ENCODE measurements around the gene C19orf12.
"Not testable (repeated sequence)": the region's sequence is repeated elsewhere in the genome, so short reads cannot be mapped to it uniquely, and the experiment has no call there.

The C19orf12 gene

GRCh38 chr19:29731331-29731850 lies 16.3 kb upstream of the C19orf12 start:
- no peak for DNase-seq (ENCODE audit: low read depth)

GRCh38 chr19:29727906-29728305 lies 12.8 kb upstream of the C19orf12 start:
- no peak for DNase-seq (ENCODE audit: low read depth)

- DNase-seq (ENCODE audit: low read depth), result no peak
Observed at GRCh38 chr19:29724746-29725145, 9.7 kb upstream of the C19orf12 start.

GRCh38 chr19:29724102-29724641 lies 9.1 kb upstream of the C19orf12 start:
- no peak for DNase-seq (ENCODE audit: low read depth)

GRCh38 chr19:29717051-29717450 lies 2.0 kb upstream of the C19orf12 start:
- no peak for DNase-seq (ENCODE audit: low read depth)

- DNase-seq (ENCODE audit: low read depth), result no peak
Observed at GRCh38 chr19:29715701-29716581, 880 bp upstream of the C19orf12 start.

GRCh38 chr19:29714371-29714952 lies 599 bp downstream of the C19orf12 start:
- no peak for DNase-seq (ENCODE audit: low read depth)

GRCh38 chr19:29712744-29713516 lies 2.1 kb downstream of the C19orf12 start:
- no peak for DNase-seq (ENCODE audit: low read depth)

- no peak for DNase-seq (ENCODE audit: low read depth)
Observed at GRCh38 chr19:29711584-29712132, 3.4 kb downstream of the C19orf12 start.

- DNase-seq (ENCODE audit: low read depth), result not testable (repeated sequence)
Observed at GRCh38 chr19:29709440-29709798, 5.6 kb downstream of the C19orf12 start.

GRCh38 chr19:29708554-29709439 lies 6.3 kb downstream of the C19orf12 start:
- no peak for DNase-seq (ENCODE audit: low read depth)

GRCh38 chr19:29706635-29707034 lies 8.4 kb downstream of the C19orf12 start:
- no peak for DNase-seq (ENCODE audit: low read depth)

- no peak for DNase-seq (ENCODE audit: low read depth)
Observed at GRCh38 chr19:29705706-29706105, 9.4 kb downstream of the C19orf12 start.

GRCh38 chr19:29704562-29705558 lies 10.2 kb downstream of the C19orf12 start:
- DNase-seq (ENCODE audit: low read depth), result no peak

GRCh38 chr19:29702963-29703320 lies 12.1 kb downstream of the C19orf12 start:
- DNase-seq (ENCODE audit: low read depth), result no peak

GRCh38 chr19:29702161-29702962 lies 12.7 kb downstream of the C19orf12 start:
- no peak for DNase-seq (ENCODE audit: low read depth)

- DNase-seq (ENCODE audit: low read depth), result no peak
Observed at GRCh38 chr19:29700498-29700897, 14.6 kb downstream of the C19orf12 start.

- no peak for DNase-seq (ENCODE audit: low read depth)
Observed at GRCh38 chr19:29699861-29700260, 15.2 kb downstream of the C19orf12 start.

Measured in HS-5 (cell line).